CD4-positive, alpha-beta T cell treated with Interleukin-15 for 1 hour (primary cell): ENCODE results near the gene SRRD.
A peak's percentile ranks its signal among the peaks of the same experiment; 100 is the strongest.
"Not testable (repeated sequence)": the region's sequence is repeated elsewhere in the genome, so short reads cannot be mapped to it uniquely, and the experiment has no call there.

Source experiments
- DNase-seq: peaks from one replicate; pipeline ENCODE4 v3.0.0-alpha.2; 2020

Gene SRRD

DNA sequence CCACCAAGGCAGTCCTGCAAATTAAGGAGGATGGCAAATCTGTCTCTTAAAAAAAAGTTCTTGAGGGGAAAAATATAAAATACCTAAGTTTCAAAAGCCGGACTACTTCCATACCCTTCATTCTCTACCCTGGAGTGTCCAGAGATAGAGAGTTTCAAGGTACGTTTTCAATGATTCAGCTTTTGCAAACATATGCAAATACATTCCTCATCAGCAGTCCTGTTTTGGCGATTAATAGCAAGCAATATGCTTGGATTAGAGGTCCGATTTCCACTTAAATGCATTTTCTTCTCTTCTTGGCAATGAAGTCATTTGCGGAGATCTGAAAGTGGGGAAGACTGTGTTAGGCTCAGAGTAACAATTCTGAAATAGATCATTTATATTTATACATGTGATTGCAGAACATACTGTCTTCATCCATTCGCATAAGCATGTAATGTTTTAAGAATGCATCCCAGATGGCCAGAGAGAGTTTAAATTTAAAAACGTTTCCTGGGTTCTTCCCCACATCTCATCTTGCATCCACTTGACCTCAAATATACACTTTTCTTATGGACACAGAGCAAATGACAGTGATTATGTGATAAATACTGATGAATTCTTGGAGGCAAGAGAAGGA is 42.4 kb downstream of the SRRD start:
- DNase-seq = no peak

- DNase-seq = no peak
These were observed 43.5 kb downstream of the SRRD start for GRCh38 chr22:26527167-26527566.

DNA sequence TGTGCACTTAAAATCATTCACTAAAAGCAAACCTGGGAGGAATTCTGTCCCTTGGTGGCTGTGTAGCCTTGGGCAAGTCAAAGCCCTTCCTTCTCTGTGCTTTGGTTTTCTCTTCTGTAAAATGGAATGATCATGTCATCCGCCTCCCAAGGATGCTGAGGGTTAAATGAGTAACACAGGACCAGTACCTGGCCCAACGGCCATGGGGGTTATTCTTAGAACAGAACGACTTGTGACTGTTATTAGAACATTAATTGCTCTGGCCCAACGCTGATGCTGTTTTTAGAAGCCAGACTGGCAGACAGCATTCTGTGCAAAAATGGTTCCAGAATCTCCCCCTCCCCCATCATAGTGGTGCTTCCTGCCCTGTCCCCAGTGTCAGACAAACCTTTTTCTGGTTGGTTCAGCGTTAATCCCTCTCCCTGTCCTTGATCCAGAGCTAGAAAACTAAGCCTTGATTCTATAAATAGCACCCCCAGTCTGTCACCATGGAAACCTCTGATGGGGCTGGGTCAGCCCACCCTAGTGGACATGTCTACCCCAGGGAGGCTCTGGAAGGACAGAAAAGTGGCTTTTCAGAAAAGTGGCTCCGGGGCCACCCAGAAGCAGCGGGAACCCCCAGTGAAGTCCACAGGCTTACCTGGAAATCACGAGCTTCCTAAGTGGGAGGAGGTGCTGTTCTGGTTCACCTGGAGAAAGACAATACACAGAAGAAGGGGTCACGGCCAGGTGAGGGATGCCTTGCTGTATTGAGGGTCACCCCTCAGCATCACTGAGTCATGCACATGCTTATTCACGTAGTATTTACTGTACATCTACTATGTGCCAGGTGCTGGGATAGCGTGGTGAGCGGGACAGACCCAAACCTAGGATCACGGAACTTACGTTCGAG is 44.1 kb downstream of the SRRD start:
- DNase-seq = no peak

GRCh38 chr22:26528518-26528917 is 44.8 kb downstream of the SRRD start:
- DNase-seq = not testable (repeated sequence)

GRCh38 chr22:26529345-26529744 is 45.7 kb downstream of the SRRD start:
- no peak for DNase-seq

GRCh38 chr22:26534171-26534855 is 50.6 kb downstream of the SRRD start:
- DNase-seq = no peak

- no peak for DNase-seq
These were observed 51.4 kb downstream of the SRRD start for GRCh38 chr22:26534874-26535602.

GRCh38 chr22:26535603-26535908 is 51.9 kb downstream of the SRRD start:
- DNase-seq = peak; percentile 29

GRCh38 chr22:26536056-26536761 is 52.5 kb downstream of the SRRD start:
- no peak for DNase-seq

- DNase-seq = no peak
These were observed 53.1 kb downstream of the SRRD start for GRCh38 chr22:26536762-26537134.

DNA sequence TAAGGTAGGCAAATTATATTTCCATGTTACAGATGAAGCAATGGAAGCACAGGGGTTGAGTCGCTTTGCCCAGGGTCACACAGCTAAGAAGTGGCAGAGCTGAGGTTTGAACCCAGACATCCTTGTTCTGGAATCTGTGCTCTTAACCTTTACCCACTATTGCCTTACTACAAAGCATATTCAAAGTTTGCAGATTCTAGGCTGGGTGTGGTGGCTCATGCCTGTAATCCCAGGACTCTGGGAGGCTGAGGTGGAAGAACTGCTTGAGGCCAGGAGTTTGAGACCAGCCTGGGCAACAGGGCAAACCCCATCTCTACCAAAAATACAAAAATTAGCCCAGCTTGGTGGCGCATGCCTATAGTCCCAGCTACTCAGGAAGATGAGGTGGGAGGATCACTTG is 56.4 kb downstream of the SRRD start:
- no peak for DNase-seq

GRCh38 chr22:26541167-26541819 is 57.6 kb downstream of the SRRD start:
- no peak for DNase-seq

- peak; percentile 29 for DNase-seq
These were observed 59.2 kb downstream of the SRRD start for GRCh38 chr22:26542831-26543230.
